Activated CD4-positive, alpha-beta T cell treated with anti-CD3 and anti-CD28 coated beads for 4 hours (primary cell): Measurements from ENCODE around the gene RCC2.

ENCODE experiments used
- DNase-seq, 2 donors: peaks; one replicate each; pipeline ENCODE4 v3.0.0-alpha.2; 2020

RCC2 gene

GRCh38 chr1:17441993-17442357 lies 2.5 kb upstream of the RCC2 start:
- no peak for DNase-seq

- no peak for DNase-seq
Observed at GRCh38 chr1:17441265-17441992, 2.0 kb upstream of the RCC2 start.

DNA sequence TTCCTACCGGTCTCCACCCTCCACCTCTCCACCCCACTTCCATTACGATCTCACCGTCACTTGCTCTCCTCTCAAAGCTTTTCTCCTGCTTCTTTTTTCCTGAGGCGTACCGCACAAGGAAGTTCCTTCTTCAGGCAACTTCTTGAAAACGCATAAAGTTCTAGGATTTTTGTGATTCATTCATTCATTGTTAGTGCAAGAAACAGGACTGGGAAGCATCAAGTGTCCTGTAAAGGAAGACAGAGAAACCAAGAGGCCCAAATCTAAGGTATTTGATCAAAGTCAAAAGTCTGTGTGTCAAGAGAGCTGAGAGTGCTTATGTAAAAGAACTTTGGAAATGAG lies 1.3 kb upstream of the RCC2 start:
- no peak for DNase-seq

GRCh38 chr1:17440074-17440826 lies 773 bp upstream of the RCC2 start:
- DNase-seq, result no peak

GRCh38 chr1:17438318-17439249 lies 893 bp downstream of the RCC2 start:
- peak; percentile 68 to 78 for DNase-seq

- DNase-seq, result peak; percentile 56 to 70
Observed at GRCh38 chr1:17437580-17438317, 1.7 kb downstream of the RCC2 start.

GRCh38 chr1:17437260-17437579 lies 2.3 kb downstream of the RCC2 start:
- no peak for DNase-seq

- DNase-seq, result no peak
Observed at GRCh38 chr1:17436380-17437174, 2.9 kb downstream of the RCC2 start.

- no peak for DNase-seq
Observed at GRCh38 chr1:17434601-17435000, 4.9 kb downstream of the RCC2 start.

DNA sequence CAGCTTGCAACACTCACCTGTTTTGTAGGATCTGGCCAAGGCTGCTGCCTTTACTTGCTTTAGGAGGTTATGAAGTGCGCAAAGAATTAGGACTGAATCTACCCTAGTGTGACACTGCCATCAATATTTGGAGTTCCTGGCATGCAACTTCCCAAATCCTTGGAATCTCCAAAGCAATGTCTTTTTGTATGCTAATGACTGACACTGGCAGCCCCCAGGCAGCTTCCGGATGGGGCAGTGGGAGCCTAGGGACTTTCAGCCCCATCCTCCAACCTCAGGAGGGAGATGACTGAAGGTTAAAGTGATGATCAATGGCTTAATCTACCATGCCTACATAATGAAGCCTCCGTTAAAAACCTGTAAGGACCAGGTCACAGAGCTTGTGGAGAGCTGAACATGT lies 5.5 kb downstream of the RCC2 start:
- no peak for DNase-seq

- DNase-seq, result no peak
Observed at GRCh38 chr1:17433261-17433660, 6.2 kb downstream of the RCC2 start.

- no peak for DNase-seq
Observed at GRCh38 chr1:17432412-17432811, 7.1 kb downstream of the RCC2 start.

DNA sequence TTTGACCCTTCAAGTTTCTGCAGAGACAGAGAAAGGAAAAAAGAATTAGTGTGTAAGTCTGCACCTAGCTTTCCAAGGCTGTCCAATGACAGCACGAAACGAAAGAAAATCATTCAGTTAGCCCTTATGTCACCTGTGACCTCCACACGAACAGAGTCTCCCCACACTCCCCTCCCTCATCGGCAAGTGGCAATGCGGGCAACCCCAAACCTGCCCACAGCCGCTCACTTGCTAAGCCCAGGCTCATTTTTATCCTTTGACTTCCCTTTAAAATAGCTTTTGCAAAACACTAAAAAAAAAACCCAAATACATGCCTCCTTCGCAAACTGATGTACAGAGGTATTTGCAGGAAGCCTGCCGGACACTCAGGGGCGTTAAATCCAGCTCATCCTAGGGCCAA lies 10.3 kb downstream of the RCC2 start:
- no peak for DNase-seq

- no peak for DNase-seq
Observed at GRCh38 chr1:17427696-17428660, 11.5 kb downstream of the RCC2 start.

DNA sequence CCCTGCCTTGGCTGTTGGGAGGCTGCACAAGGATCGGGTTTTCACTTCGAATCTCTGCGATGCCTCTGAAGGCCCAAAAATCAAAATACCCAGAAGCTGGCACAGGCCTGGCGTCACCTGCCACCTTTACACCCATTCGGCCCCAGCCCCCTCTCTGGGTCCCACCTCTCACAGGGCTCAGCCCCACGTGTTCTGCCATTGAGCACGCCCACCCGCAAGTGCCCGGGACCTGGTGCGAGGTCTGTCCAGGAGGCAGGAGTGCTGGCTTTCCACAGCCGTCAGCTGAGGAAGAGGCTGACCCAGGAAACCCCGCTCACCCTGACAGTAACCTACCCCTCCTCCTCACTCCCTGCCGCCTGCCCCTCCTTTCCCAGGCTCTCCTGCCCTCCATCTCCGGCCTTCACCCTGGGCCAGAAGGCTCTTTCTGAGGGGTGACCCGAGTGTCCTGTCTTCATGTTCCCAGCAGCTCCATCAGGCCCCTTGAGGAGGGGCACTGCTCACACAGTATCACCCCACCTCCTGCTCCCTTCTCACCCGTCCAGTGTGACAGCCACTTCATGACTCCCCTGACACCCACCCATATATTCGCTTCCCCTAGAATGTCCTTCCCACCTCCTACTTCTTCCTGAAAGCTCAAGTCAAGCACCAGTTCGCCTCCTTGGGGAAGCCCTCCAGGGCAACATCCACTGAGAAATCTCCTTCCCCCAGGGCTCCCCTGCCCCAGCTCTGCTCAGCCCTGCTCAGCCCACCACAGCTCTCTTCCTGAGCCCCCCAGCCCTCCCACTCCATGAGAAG lies 13.5 kb downstream of the RCC2 start:
- no peak for DNase-seq

DNA sequence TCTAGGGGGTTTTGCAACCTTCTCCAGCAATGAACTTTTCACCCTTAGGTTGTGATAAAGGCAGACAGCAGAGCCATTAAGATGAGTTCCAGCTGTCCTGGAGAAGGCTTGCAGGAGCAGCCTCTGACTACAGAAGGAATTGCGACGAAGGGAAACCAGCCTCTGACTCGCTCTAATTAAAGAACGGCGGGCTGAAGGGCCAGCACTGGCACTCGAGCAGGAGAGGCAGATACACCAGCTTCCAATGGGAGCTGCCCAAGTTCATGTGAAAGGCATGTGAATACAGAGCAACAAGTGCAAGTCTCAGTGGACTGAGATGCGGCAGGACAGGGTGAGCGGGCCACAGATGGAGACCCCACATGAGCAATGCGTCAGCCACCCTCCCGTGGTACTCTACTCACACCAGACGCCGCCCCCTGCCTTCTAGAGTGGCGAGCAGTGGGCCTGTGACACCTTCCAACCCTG lies 15.7 kb downstream of the RCC2 start:
- DNase-seq, result no peak

GRCh38 chr1:17422461-17422860 lies 17.0 kb downstream of the RCC2 start:
- no peak for DNase-seq

GRCh38 chr1:17420391-17420918 lies 19.0 kb downstream of the RCC2 start:
- no peak for DNase-seq

- DNase-seq, result peak; percentile 41 to 69
Observed at GRCh38 chr1:17419626-17420328, 19.7 kb downstream of the RCC2 start.
